HG03460 (cell line): ENCODE data around the gene C4orf50.
"Not testable (repeated sequence)": the region's sequence is repeated elsewhere in the genome, so short reads cannot be mapped to it uniquely, and the experiment has no call there.

Source experiments
- ATAC-seq: cut with Tn5 transposase; IDR thresholded peaks from one replicate; pipeline ENCODE4 v1.9.1; 2021; ENCODE audit not compliant: unreplicated experiment

C4orf50 gene

GRCh38 chr4:5952975-5953951 lies 65.0 kb downstream of the C4orf50 start:
- ATAC-seq, result no peak

GRCh38 chr4:5952286-5952974 lies 65.8 kb downstream of the C4orf50 start:
- no peak for ATAC-seq

- ATAC-seq, result not testable (repeated sequence)
Measured at GRCh38 chr4:5946653-5947052, 71.6 kb downstream of the C4orf50 start.

GRCh38 chr4:5945936-5946335 lies 72.3 kb downstream of the C4orf50 start:
- no peak for ATAC-seq

- no peak for ATAC-seq
Measured at GRCh38 chr4:5945171-5945570, 73.1 kb downstream of the C4orf50 start.

GRCh38 chr4:5943561-5943960 lies 74.7 kb downstream of the C4orf50 start:
- no peak for ATAC-seq

GRCh38 chr4:5942947-5943346 lies 75.3 kb downstream of the C4orf50 start:
- ATAC-seq, result no peak

GRCh38 chr4:5941601-5942000 lies 76.6 kb downstream of the C4orf50 start:
- no peak for ATAC-seq

- no peak for ATAC-seq
Measured at GRCh38 chr4:5940470-5941203, 77.6 kb downstream of the C4orf50 start.

GRCh38 chr4:5933996-5934831 lies 84.0 kb downstream of the C4orf50 start:
- no peak for ATAC-seq

GRCh38 chr4:5933116-5933515 lies 85.1 kb downstream of the C4orf50 start:
- ATAC-seq, result no peak

- no peak for ATAC-seq
Measured at GRCh38 chr4:5932035-5932568, 86.1 kb downstream of the C4orf50 start.

- ATAC-seq, result no peak
Measured at GRCh38 chr4:5931526-5931925, 86.7 kb downstream of the C4orf50 start.

GRCh38 chr4:5930876-5931275 lies 87.4 kb downstream of the C4orf50 start:
- ATAC-seq, result no peak

- ATAC-seq, result no peak
Measured at GRCh38 chr4:5930456-5930855, 87.8 kb downstream of the C4orf50 start.

- ATAC-seq, result no peak
Measured at GRCh38 chr4:5928844-5929420, 89.3 kb downstream of the C4orf50 start.

GRCh38 chr4:5928274-5928673 lies 90.0 kb downstream of the C4orf50 start:
- no peak for ATAC-seq

- no peak for ATAC-seq
Measured at GRCh38 chr4:5927747-5928146, 90.5 kb downstream of the C4orf50 start.

- no peak for ATAC-seq
Measured at GRCh38 chr4:5927116-5927515, 91.1 kb downstream of the C4orf50 start.

GRCh38 chr4:5926598-5926997 lies 91.6 kb downstream of the C4orf50 start:
- ATAC-seq, result no peak
